Keratinocyte (primary cell): ENCODE measurements around the gene EIF3B. TPM values are rescaled to one million over a fixed set of nuclear protein-coding genes. Genes with fewer than 3 reads are reported as not detected.

Experiments
- DNase-seq: peaks from one replicate; pipeline ENCODE4 v3.0.0-alpha.2; 2011; ENCODE audit warnings: low read depth, missing footprints, low spot score
- FAIRE-seq: peaks from 2 replicates; lab custom pipeline; 2011; peaks lifted over from hg19 to GRCh38; lab: Jason Lieb, UNC
- H2AFZ ChIP-seq: 2 replicates; pipeline ENCODE4 v1.6.0; 2012; ENCODE audit warnings: low read length, control low read depth, inconsistent platforms; ENCODE audit not compliant: control insufficient read depth
- H3K27ac ChIP-seq: 2 replicates; pipeline ENCODE4 v1.5.1; 2011; ENCODE audit warnings: low read length; ENCODE audit not compliant: control insufficient read depth, insufficient read depth
- H3K27me3 ChIP-seq: 3 replicates; pipeline ENCODE4 v1.6.0; 2011; ENCODE audit warnings: low read length; ENCODE audit not compliant: control insufficient read depth, insufficient read depth; ENCODE audit errors: extremely low read depth
- H3K36me3 ChIP-seq, 2 experiments: 2 replicates in 1 of 2; 3 replicates in 1 of 2; pipeline ENCODE4 v1.5.1; 2011; ENCODE audit warnings: low read length in 2 of 2, mild to moderate bottlenecking in 1 of 2; ENCODE audit not compliant: control insufficient read depth in 2 of 2, insufficient read depth in 2 of 2; ENCODE audit errors: extremely low read depth in 1 of 2
- H3K4me1 ChIP-seq: 3 replicates; pipeline ENCODE4 v1.5.1; 2011; ENCODE audit warnings: low read length; ENCODE audit not compliant: control insufficient read depth, insufficient read depth; ENCODE audit errors: extremely low read depth
- H3K4me2 ChIP-seq: 3 replicates; pipeline ENCODE4 v1.6.0; 2011; ENCODE audit warnings: low read depth, low read length; ENCODE audit not compliant: control insufficient read depth, insufficient read depth; ENCODE audit errors: extremely low read depth
- H3K4me3 ChIP-seq, 3 experiments: fragments of 200-600 bp in 1 of 3; sonication (generic) in 1 of 3; 2 replicates in 2 of 3; 3 replicates in 1 of 3; pipeline ENCODE4 v1.5.1; 2011 to 2016; ENCODE audit warnings: low read length in 3 of 3, mild to moderate bottlenecking in 3 of 3, control low read depth in 2 of 3, inconsistent platforms in 1 of 3, low read depth in 1 of 3, mixed read lengths in 1 of 3, mixed run types in 1 of 3, moderate library complexity in 1 of 3; ENCODE audit not compliant: control insufficient read depth in 2 of 3, insufficient read depth in 2 of 3; ENCODE audit errors: extremely low read depth in 1 of 3
- H3K79me2 ChIP-seq: 2 replicates; pipeline ENCODE4 v1.6.0; 2012; ENCODE audit warnings: low read length; ENCODE audit not compliant: control insufficient read depth, insufficient read depth
- H3K9ac ChIP-seq: 3 replicates; pipeline ENCODE4 v1.6.0; 2011; ENCODE audit warnings: low read length; ENCODE audit not compliant: control insufficient read depth, insufficient read depth; ENCODE audit errors: extremely low read depth
- H3K9me1 ChIP-seq: 3 replicates; pipeline ENCODE4 v1.6.0; 2011; ENCODE audit warnings: low read length; ENCODE audit not compliant: control insufficient read depth, insufficient read depth; ENCODE audit errors: extremely low read depth
- H3K9me3 ChIP-seq: 2 replicates; pipeline ENCODE4 v1.5.1; 2012; ENCODE audit warnings: low read depth, low read length; ENCODE audit not compliant: control insufficient read depth
- H4K20me1 ChIP-seq: 3 replicates; pipeline ENCODE4 v1.6.0; 2011; ENCODE audit warnings: low read length; ENCODE audit not compliant: control insufficient read depth, insufficient read depth; ENCODE audit errors: extremely low read depth
- EZH2 ChIP-seq: IDR thresholded peaks from one replicate; pipeline ENCODE4 v1.6.1; 2012; ENCODE audit warnings: inconsistent platforms, mild to moderate bottlenecking, low read length, moderate library complexity
- dilution Hi-C: fragments of 300-500 bp; cut with MboI; formaldehyde crosslinking; loops from one replicate; pipeline ENCODE4 v1.7.0; 2020; ENCODE audit warnings: low sequenced_read_pairs; ENCODE audit not compliant: extremely low pct_ligation_motif_present
- polyA plus RNA-seq, 5 experiments: library from polyadenylated mRNA; depleted of rRNA in 3 of 5; stranded (reverse) in 3 of 5; stranded (forward) in 1 of 5; unstranded in 1 of 5; fragments of >200 nt; gene quantifications; 1 replicate in 1 of 5; 2 replicates in 3 of 5; 3 replicates in 1 of 5; pipeline versions ENCODE4 v1.2.1 to v1.2.3, GENCODE V29; 2011 to 2012; ENCODE audit warnings: missing spikeins in 2 of 5, low read depth in 1 of 5, low replicate concordance in 1 of 5
- TF ChIP-seq, protein P1 (sequence below), 3 experiments: IDR thresholded peaks in 1 of 3; conservative IDR thresholded peaks in 1 of 3; optimal IDR thresholded peaks in 1 of 3; 2 replicates in 2 of 3; 3 replicates in 1 of 3; pipeline versions ENCODE3 to v1.5.1; 2011; ENCODE audit warnings: low read length in 3 of 3, mild to moderate bottlenecking in 3 of 3, moderate library complexity in 2 of 3, control low read depth in 1 of 3, inconsistent platforms in 1 of 3; ENCODE audit not compliant: insufficient read depth in 2 of 3; ENCODE audit errors: extremely low read depth in 1 of 3

The EIF3B gene
- polyA plus RNA-seq, 1 donor (not counting 4 experiments of a cell fraction or from before 2014, with no cell fraction given), result 169 TPM

DNA sequence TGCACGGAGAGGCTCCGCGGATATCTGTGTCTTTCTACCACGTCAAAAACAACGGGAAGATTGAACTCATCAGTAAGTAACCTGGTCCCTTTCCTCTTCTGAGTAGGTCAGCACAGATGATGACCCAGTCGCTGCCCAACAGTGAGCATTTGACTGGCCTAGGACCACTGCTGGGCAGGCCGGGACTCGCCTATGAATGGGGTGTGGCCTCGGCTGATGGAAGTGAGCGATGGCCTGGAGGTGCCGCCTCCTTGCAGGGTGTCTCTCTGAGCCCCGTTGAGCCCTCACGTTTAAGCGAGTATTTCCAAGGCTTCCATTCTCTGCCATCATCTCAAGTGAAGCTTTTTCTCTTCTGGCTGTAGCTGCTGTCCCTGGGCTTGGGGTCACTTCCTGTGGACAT lies 18.1 kb downstream of the EIF3B start:
- peaks cover 11% of the 10 kb centered on the region for H4K20me1 ChIP-seq
- no peak overlapping the region for H2AFZ ChIP-seq
- H3K9me1 ChIP-seq, result no peaks in the 10 kb centered on the region
- no peaks in the 10 kb centered on the region for H3K9me3 ChIP-seq
- H3K4me3 ChIP-seq, result no peak overlapping the region
- no peak overlapping the region for H3K9ac ChIP-seq
- H3K27ac ChIP-seq, result no peak overlapping the region
- H3K79me2 ChIP-seq, result peaks cover 43% of the 10 kb centered on the region
- FAIRE-seq (no peak), DNase-seq (no peak)
- dilution Hi-C loops, result no loop called here
- H3K4me1 ChIP-seq, result no peaks in the 10 kb centered on the region
- H3K36me3 ChIP-seq, result peaks cover 66 to 78% of the 10 kb centered on the region in 2 experiments
- TF ChIP-seq, protein P1, sequence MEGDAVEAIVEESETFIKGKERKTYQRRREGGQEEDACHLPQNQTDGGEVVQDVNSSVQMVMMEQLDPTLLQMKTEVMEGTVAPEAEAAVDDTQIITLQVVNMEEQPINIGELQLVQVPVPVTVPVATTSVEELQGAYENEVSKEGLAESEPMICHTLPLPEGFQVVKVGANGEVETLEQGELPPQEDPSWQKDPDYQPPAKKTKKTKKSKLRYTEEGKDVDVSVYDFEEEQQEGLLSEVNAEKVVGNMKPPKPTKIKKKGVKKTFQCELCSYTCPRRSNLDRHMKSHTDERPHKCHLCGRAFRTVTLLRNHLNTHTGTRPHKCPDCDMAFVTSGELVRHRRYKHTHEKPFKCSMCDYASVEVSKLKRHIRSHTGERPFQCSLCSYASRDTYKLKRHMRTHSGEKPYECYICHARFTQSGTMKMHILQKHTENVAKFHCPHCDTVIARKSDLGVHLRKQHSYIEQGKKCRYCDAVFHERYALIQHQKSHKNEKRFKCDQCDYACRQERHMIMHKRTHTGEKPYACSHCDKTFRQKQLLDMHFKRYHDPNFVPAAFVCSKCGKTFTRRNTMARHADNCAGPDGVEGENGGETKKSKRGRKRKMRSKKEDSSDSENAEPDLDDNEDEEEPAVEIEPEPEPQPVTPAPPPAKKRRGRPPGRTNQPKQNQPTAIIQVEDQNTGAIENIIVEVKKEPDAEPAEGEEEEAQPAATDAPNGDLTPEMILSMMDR (optimal IDR thresholded peaks at IDR 0.05 in 1 of 3, IDR thresholded peaks at IDR 0.05 in 1 of 3, conservative IDR thresholded peaks at IDR 0.05 in 1 of 3; ENCODE audit: extremely low read depth in 1 of 3, insufficient read depth in 2 of 3, low read length in 3 of 3), result no peak
- no peak for TF ChIP-seq EZH2
- H3K4me2 ChIP-seq, result no peak overlapping the region
- H3K27me3 ChIP-seq, result no peaks in the 10 kb centered on the region

DNA sequence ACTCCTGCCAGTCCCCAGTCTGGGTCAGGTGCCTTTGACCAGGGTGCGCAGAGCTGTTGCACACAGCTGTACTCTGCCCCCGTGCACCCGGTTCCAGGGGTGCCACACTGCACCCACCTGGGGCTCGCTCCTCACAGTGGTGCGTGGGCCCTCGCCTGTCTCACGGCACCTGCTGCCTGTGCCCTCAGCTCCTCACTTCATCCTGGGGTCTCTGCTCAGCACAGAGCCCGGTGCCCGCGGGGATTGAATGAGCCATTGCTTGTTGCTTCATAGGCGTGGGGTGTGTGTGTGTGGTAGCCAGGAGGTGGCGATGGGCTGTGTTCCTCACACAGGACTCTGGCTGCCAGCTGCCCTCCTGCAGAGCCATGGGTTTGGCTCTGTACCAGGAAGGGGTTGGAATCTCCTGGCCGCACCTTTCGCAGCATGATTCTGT lies 18.5 kb downstream of the EIF3B start:
- no peak for DNase-seq
- Histone ChIP-seq H3K4me1 (no peaks in the 10 kb centered on the region), H3K9ac (no peak overlapping the region), H3K27ac (no peak overlapping the region), H4K20me1 (peaks cover 11% of the 10 kb centered on the region), H3K36me3 (peaks cover 66 to 78% of the 10 kb centered on the region in 2 experiments), H3K4me3 (no peak overlapping the region), H3K9me3 (no peaks in the 10 kb centered on the region), H2AFZ (no peak overlapping the region), H3K79me2 (peaks cover 43% of the 10 kb centered on the region), H3K4me2 (no peak overlapping the region), H3K9me1 (no peaks in the 10 kb centered on the region), H3K27me3 (no peaks in the 10 kb centered on the region)
- TF ChIP-seq, protein P1 (optimal IDR thresholded peaks at IDR 0.05 in 1 of 3, IDR thresholded peaks at IDR 0.05 in 1 of 3, conservative IDR thresholded peaks at IDR 0.05 in 1 of 3; ENCODE audit: extremely low read depth in 1 of 3, insufficient read depth in 2 of 3, low read length in 3 of 3), result no peak
- no peak for TF ChIP-seq EZH2
- no peak for FAIRE-seq
- dilution Hi-C loops, result no loop called here
